Measurements from ENCODE around the gene ADAMTS2. TPM values are rescaled to one million over a fixed set of nuclear protein-coding genes. Genes with fewer than 3 reads are reported as not detected.

Gene ADAMTS2
- total and polyA plus RNA-seq, 2 donors, result 22.8 to 80.9 TPM

DNA sequence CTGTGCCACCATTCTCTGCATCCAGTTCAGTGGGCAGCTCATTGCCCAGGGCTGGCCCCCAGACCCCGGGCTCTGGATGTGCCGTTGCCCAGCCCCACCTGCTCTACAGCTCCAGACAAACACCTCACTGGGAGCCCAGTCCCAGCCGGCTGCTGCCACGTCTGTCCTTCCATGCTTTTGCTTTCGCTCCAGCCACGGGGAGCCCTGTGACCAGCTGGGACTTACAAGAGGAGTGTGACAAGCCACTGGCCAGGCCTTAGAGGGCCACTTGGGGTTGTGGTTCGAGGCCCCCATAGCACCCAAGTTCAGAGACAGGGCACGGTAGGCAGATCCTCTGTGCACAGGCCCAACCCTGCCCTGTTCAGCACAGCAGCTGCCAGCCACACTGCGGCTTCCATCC lies 142.0 kb downstream of the ADAMTS2 start:
- DNase-seq (ENCODE audit: extremely low spot score), result no peak
- no peaks in the 10 kb centered on the region for H3K4me1 ChIP-seq (ENCODE audit: insufficient read depth)
- no peaks in the 10 kb centered on the region for H3K36me3 ChIP-seq (ENCODE audit: insufficient read depth)
- H3K4me3 ChIP-seq (ENCODE audit: low read depth, low read length), result no peak overlapping the region
- no peak overlapping the region for H3K27ac ChIP-seq (ENCODE audit: low read depth)
- WGBS, result 92% methylated on average over 9 of the region's 9 CpGs

DNA sequence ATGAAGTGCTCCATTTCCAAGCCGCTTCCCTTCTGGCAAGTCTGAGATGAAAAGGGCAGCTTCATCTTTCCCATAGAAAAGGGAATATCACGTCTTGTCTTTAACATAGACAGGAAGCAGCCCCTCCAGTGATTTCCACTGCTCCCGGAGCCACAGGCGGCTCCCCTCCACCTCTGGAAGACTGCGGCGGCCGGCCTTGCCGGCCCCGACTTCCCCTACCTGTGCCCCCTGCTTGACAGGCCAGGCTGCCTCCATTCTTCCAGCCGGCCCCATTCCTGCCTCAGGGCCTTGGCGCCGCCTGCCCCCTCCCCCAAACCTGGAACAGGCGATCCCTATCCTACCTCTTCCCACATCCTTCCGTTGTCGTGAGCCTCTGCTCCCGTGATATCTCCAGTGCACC lies 143.3 kb downstream of the ADAMTS2 start:
- 83% methylated on average over 16 of the region's 16 CpGs for WGBS
- Histone ChIP-seq H3K27ac (ENCODE audit: low read depth) (no peak overlapping the region), H3K36me3 (ENCODE audit: insufficient read depth) (no peaks in the 10 kb centered on the region), H3K4me1 (ENCODE audit: insufficient read depth) (no peaks in the 10 kb centered on the region), H3K4me3 (ENCODE audit: low read depth, low read length) (no peak overlapping the region)
- DNase-seq (ENCODE audit: extremely low spot score), result no peak

DNA sequence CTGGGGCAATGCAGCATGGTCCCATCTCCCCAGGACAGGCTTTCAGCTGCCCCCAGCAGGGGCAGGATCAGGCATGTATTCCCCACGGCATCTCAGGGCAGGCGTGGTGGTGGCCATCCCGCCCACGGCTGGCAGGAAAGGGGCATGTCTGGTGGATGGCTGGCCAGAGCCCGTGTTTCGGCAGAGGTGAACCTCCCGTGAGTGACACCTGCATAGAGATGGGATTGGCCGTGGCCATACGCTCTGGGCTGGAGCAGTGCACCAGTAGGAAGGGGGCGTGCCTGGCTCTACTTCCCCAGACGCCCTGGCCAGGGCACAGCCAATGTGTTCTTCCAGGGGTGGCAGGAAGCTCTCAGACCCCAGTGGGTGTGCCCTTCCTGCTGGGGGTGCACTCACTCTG lies 146.0 kb downstream of the ADAMTS2 start:
- H3K36me3 ChIP-seq (ENCODE audit: insufficient read depth), result no peaks in the 10 kb centered on the region
- WGBS, result 88% methylated on average over 11 of the region's 11 CpGs
- no peaks in the 10 kb centered on the region for H3K4me1 ChIP-seq (ENCODE audit: insufficient read depth)
- no peak overlapping the region for H3K4me3 ChIP-seq (ENCODE audit: low read depth, low read length)
- no peak overlapping the region for H3K27ac ChIP-seq (ENCODE audit: low read depth)
- no peak for DNase-seq (ENCODE audit: extremely low spot score)

DNA sequence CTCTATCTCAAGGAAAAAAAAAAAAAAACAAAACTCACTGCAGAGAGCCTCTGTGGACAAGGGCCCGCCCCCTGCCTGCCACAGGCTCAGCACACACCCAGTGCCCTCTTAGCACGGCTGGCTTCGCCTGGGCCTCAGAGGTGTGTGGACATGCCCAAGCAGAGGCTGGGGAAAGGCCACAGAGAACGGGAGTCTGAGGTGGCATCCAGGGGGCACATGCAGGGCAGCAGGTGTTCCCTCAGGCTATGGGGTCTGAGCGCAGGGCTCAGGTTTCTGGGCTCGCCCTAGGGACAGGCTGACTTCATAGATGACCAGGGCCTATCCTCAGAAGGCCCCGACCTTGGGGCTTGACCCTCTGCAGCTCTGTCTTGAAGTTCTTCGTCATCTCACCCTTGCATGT lies 146.4 kb downstream of the ADAMTS2 start:
- Histone ChIP-seq H3K4me1 (ENCODE audit: insufficient read depth) (no peaks in the 10 kb centered on the region), H3K36me3 (ENCODE audit: insufficient read depth) (no peaks in the 10 kb centered on the region), H3K27ac (ENCODE audit: low read depth) (no peak overlapping the region), H3K4me3 (ENCODE audit: low read depth, low read length) (no peak overlapping the region)
- no peak for DNase-seq (ENCODE audit: extremely low spot score)
- 81% methylated on average over 8 of the region's 8 CpGs for whole genome bisulfite sequencing

GRCh38 chr5:179196405-179197079 lies 148.7 kb downstream of the ADAMTS2 start:
- no peak for DNase-seq (ENCODE audit: extremely low spot score)
- WGBS, result 72% methylated on average over 10 of the region's 10 CpGs
- no peaks in the 10 kb centered on the region for H3K4me1 ChIP-seq (ENCODE audit: insufficient read depth)

GRCh38 chr5:179195561-179196404 lies 149.5 kb downstream of the ADAMTS2 start:
- H3K27ac ChIP-seq (ENCODE audit: low read depth), result no peak overlapping the region
- no peaks in the 10 kb centered on the region for H3K4me1 ChIP-seq (ENCODE audit: insufficient read depth)
- DNase-seq (ENCODE audit: extremely low spot score), result no peak

More at GRCh38 chr5:179196405-179197079, 148.7 kb downstream of the ADAMTS2 start:
- Histone ChIP-seq H3K27ac (ENCODE audit: low read depth) (no peak overlapping the region), H3K36me3 (ENCODE audit: insufficient read depth) (no peaks in the 10 kb centered on the region), H3K4me3 (ENCODE audit: low read depth, low read length) (no peak overlapping the region)

DNA sequence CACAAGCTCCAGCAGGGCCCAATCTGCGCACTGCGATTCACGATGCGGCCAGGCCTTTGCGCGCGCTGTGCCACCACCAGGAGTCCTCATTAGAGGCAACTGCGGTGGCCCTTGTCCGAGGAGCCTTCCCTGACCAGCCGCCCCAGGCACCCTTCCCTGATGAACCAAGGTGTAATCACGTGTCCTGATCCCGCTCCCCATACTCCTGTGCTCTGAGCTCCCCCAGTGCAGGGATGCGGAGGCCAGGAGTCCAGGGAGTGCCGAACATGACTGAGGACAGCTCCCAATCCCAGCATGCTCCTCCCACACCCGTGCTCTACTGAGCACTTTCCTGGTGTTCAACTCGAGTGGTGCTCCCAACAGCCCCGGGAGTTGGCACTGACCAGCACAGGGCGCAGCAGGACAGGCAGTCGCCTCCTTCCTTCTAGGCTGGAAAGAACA lies 150.3 kb downstream of the ADAMTS2 start:
- no peak overlapping the region for H3K4me3 ChIP-seq (ENCODE audit: low read depth, low read length)
- H3K27ac ChIP-seq (ENCODE audit: low read depth), result no peak overlapping the region
- H3K4me1 ChIP-seq (ENCODE audit: insufficient read depth), result no peaks in the 10 kb centered on the region
- 94% methylated on average over 19 of the region's 19 CpGs for WGBS
- no peak for DNase-seq (ENCODE audit: extremely low spot score)
- H3K36me3 ChIP-seq (ENCODE audit: insufficient read depth), result no peaks in the 10 kb centered on the region

More at GRCh38 chr5:179195561-179196404, 149.5 kb downstream of the ADAMTS2 start:
- WGBS, result 66% methylated on average over 36 of the region's 36 CpGs
- Histone ChIP-seq H3K4me3 (ENCODE audit: low read depth, low read length) (no peak overlapping the region), H3K36me3 (ENCODE audit: insufficient read depth) (no peaks in the 10 kb centered on the region)

DNA sequence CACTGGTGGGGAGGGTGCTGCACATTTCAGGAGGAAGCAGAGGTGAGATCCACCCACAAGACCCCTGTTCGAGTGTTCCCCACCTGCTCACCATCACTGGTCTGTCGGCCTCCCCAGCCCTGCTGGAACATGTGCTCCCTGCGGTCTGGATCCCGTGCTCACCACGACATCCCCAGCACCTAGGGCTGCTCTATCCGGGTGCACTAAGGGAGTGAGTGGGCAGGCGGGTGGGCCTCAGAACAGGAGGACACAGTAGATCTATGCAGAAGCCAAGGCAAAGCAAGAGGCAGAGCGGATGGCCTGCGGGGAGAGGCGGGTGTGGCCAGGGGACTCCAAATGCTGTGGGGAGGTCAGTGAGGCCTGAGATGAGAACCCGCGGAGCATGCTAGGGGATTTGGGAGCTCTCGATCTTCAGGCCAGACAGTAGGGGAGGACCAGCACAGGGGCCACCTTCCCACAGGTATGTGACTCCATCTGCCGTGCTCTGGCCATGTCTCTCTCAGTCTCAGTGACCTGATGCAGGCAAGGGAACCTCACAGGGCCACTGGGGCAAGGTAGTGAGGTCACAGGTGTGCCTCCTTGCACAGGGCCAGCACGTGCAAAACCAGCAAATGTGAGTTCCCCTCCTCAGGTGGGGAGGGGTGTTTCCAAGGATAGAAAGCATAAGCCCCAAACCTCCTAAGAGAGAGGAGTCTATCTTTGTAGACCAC lies 150.9 kb downstream of the ADAMTS2 start:
- H3K36me3 ChIP-seq (ENCODE audit: insufficient read depth), result no peaks in the 10 kb centered on the region
- 94% methylated on average over 15 of the region's 15 CpGs for WGBS
- H3K27ac ChIP-seq (ENCODE audit: low read depth), result no peak overlapping the region
- DNase-seq (ENCODE audit: extremely low spot score), result no peak
- H3K4me1 ChIP-seq (ENCODE audit: insufficient read depth), result no peaks in the 10 kb centered on the region
- H3K4me3 ChIP-seq (ENCODE audit: low read depth, low read length), result no peak overlapping the region

DNA sequence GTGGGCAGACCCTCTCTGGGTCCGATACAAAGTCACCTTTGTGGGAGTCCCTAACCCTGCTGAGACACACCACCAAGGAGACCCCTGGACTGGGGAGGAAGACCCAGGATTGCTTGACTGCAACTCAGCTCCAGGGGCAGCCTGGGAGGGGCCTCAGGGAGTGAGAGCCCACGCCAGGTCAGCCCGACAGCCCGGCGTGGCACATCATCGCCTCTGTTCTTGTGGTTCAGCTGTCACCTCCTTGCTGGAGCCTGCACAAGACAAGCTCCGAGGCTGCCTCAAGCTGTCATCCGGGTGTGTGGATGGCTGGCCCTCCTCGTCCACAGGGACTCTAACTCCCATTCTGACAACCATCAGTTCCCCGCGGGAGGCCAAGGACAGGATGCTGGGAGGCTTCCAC lies 151.5 kb downstream of the ADAMTS2 start:
- 91% methylated on average over 11 of the region's 11 CpGs for WGBS
- Histone ChIP-seq H3K27ac (ENCODE audit: low read depth) (no peak overlapping the region), H3K4me3 (ENCODE audit: low read depth, low read length) (no peak overlapping the region), H3K4me1 (ENCODE audit: insufficient read depth) (no peaks in the 10 kb centered on the region), H3K36me3 (ENCODE audit: insufficient read depth) (no peaks in the 10 kb centered on the region)
- no peak for DNase-seq (ENCODE audit: extremely low spot score)

GRCh38 chr5:179192891-179193470 lies 152.3 kb downstream of the ADAMTS2 start:
- DNase-seq (ENCODE audit: extremely low spot score), result no peak

DNA sequence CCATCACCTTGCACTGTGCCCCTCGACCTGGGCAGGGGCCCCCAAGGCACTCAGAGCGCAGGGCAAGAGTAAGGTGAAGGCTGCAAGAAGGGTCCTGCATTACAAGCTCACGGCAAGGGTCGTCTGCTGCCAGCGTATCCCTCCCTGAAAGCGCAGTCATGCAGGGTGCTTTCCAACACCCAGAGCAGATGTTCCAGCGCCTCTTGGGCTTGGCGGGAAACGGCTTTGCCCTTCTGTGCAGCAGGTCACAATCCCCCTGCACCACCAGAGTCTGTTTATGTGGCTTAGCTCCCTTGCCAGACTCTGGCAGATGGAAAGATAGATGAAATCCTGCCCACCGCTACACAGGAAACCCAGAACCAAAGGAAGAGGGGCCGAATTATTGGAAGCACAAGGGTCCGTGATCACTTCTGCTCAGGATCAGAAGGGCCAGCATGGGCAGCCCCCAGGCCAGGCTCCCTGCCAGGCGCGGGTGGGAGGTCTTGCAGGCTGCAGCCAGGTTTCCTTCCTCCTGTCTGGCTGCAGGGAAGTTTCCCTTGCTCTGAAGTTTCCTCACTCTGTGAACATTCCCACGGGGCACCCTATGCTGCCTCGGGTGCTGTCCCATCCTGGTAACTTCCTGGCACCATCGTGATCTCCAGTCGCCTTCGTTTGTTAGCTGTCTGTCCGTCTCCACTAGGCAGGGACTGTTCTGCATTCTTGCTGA lies 152.9 kb downstream of the ADAMTS2 start:
- DNase-seq (ENCODE audit: extremely low spot score), result no peak
- Histone ChIP-seq H3K4me1 (ENCODE audit: insufficient read depth) (no peaks in the 10 kb centered on the region), H3K27ac (ENCODE audit: low read depth) (no peak overlapping the region), H3K4me3 (ENCODE audit: low read depth, low read length) (no peak overlapping the region), H3K36me3 (ENCODE audit: insufficient read depth) (no peaks in the 10 kb centered on the region)
- 62% methylated on average over 20 of the region's 20 CpGs for WGBS

More at GRCh38 chr5:179192891-179193470, 152.3 kb downstream of the ADAMTS2 start:
- 80% methylated on average over 22 of the region's 22 CpGs for WGBS
- Histone ChIP-seq H3K36me3 (ENCODE audit: insufficient read depth) (no peaks in the 10 kb centered on the region), H3K4me1 (ENCODE audit: insufficient read depth) (no peaks in the 10 kb centered on the region), H3K4me3 (ENCODE audit: low read depth, low read length) (no peak overlapping the region), H3K27ac (ENCODE audit: low read depth) (no peak overlapping the region)

DNA sequence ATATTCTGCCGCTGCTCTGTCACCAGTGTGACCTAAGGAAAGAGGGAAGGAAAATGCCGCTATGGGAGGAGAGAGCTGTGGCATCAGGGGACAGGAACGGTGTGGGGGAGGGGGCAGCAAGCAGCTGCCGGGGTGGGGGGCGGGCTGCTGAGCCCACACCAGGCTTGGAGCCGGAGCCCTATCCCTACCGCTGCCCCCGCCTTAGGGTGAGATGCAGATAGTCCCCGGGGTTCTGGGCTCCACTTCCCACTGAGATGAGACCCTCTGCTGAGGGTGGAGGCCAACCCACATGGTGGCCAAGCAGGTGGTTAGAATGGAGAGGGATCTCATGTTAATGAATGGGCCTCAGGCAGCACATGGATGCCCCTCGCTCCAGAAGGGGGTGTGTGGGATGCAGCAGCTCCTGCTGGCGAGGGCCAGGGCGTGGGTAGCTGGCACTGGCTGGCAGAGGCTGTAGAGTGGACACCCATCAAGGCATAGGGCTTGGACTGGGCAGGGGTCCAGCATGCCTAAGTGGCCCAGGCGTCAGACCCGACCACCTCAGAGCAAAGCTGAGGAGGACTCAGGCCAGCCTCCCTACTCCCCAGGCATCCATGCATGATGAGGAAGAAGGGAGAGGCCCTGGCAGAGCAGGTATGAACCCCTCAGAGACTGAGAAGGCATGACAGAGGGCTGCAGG lies 153.6 kb downstream of the ADAMTS2 start:
- H3K4me3 ChIP-seq (ENCODE audit: low read depth, low read length), result no peak overlapping the region
- DNase-seq (ENCODE audit: extremely low spot score), result no peak
- 82% methylated on average over 14 of the region's 14 CpGs for WGBS
- no peaks in the 10 kb centered on the region for H3K4me1 ChIP-seq (ENCODE audit: insufficient read depth)
- no peak overlapping the region for H3K27ac ChIP-seq (ENCODE audit: low read depth)
- no peaks in the 10 kb centered on the region for H3K36me3 ChIP-seq (ENCODE audit: insufficient read depth)
